GM12878 (cell line): ENCODE results near the gene TLCD3B. TPM values are rescaled to one million over a fixed set of nuclear protein-coding genes. Genes with fewer than 3 reads are reported as not detected.

Source experiments
- ATAC-seq: fragments of 200-7000 bp; cut with Tn5 transposase; 3 replicates; pipeline ENCODE4 v1.9.1; 2020; ENCODE audit warnings: mild to moderate bottlenecking, moderate library complexity
- BruUV-seq: library from RNA; stranded (reverse); fragments of 400-500 nt; replicated peaks from 2 replicates; lab custom pipeline; 2021; lab: Mats Ljungman, UMichigan
- CTCF ChIA-PET: fragments of 300-600 bp; sonication (Branson Sonifier 250); formaldehyde crosslinking; extraction: SDS; loops from one replicate; lab custom pipeline; 2021; ENCODE audit warnings: inconsistent platforms; lab: Yijun Ruan, JAX
- POLR2A ChIA-PET: fragments of 350-600 bp; formaldehyde crosslinking; extraction: SDS; loops from one replicate; lab custom pipeline; 2021; ENCODE audit warnings: inconsistent platforms; lab: Charles Lee
- RAD21 ChIA-PET: fragments of 300-600 bp; sonication (Branson Sonifier 250); formaldehyde crosslinking; loops from one replicate; lab custom pipeline; 2023; ENCODE audit warnings: antibody characterized with exemption; ENCODE audit not compliant: unreplicated experiment; lab: Charles Lee
- SMC1A ChIA-PET: fragments of 300-600 bp; sonication (Branson Sonifier 250); formaldehyde crosslinking; loops from one replicate; lab custom pipeline; 2023; ENCODE audit not compliant: unreplicated experiment, uncharacterized antibody; lab: Charles Lee
- DNase-seq: peaks from one replicate; pipeline ENCODE4 v3.0.0-alpha.2; 2011; ENCODE audit warnings: low read depth, low spot score
- FAIRE-seq: peaks from 3 replicates; lab custom pipeline; 2011; peaks lifted over from hg19 to GRCh38; lab: Jason Lieb, UNC
- H2AFZ ChIP-seq: 2 replicates; pipeline ENCODE4 v1.6.0; 2011; ENCODE audit warnings: low read depth, low read length, control low read depth; ENCODE audit not compliant: control insufficient read depth
- H3K27ac ChIP-seq: 2 replicates; pipeline ENCODE4 v1.5.1; 2011; ENCODE audit warnings: control low read depth; ENCODE audit not compliant: control insufficient read depth, insufficient read depth
- H3K27me3 ChIP-seq, 2 experiments: replicated peaks in 1 of 2; 2 replicates each; pipeline versions ENCODE4 v1.6.0 to v1.6.1; 2011; ENCODE audit warnings: low read length in 1 of 2; ENCODE audit not compliant: control insufficient read depth in 2 of 2, insufficient read depth in 2 of 2
- H3K36me3 ChIP-seq, 2 experiments: 2 replicates each; pipeline ENCODE4 v1.5.1; 2011; ENCODE audit warnings: low read length in 1 of 2; ENCODE audit not compliant: control insufficient read depth in 2 of 2, insufficient read depth in 2 of 2
- H3K4me1 ChIP-seq: 2 replicates; pipeline ENCODE4 v1.6.1; 2011; ENCODE audit warnings: mild to moderate bottlenecking, low read length, moderate library complexity, mixed read lengths; ENCODE audit not compliant: control insufficient read depth, insufficient read depth
- H3K4me2 ChIP-seq: 2 replicates; pipeline ENCODE4 v1.6.0; 2011; ENCODE audit warnings: control low read depth; ENCODE audit not compliant: control insufficient read depth, insufficient read depth
- H3K4me3 ChIP-seq: fragments of 200-600 bp; sonication (generic); 2 replicates; pipeline ENCODE4 v1.5.1; 2016
- H3K79me2 ChIP-seq: 2 replicates; pipeline ENCODE4 v1.6.0; 2011; ENCODE audit warnings: low read length; ENCODE audit not compliant: control insufficient read depth, insufficient read depth
- H3K9ac ChIP-seq: 2 replicates; pipeline ENCODE4 v1.8.0; 2011; ENCODE audit warnings: low read length, control low read depth, mixed read lengths; ENCODE audit not compliant: control insufficient read depth, insufficient read depth
- H3K9me3 ChIP-seq: replicated peaks from 3 replicates; pipeline ENCODE4 v1.5.1; 2011; ENCODE audit warnings: mild to moderate bottlenecking, low read length; ENCODE audit not compliant: control insufficient read depth, insufficient read depth
- H4K20me1 ChIP-seq: 2 replicates; pipeline ENCODE4 v1.6.0; 2011; ENCODE audit not compliant: control insufficient read depth, insufficient read depth
- BCLAF1 ChIP-seq: fragments of 450-650 bp; IDR thresholded peaks from 2 replicates; pipeline ENCODE4 v1.6.1; 2017; ENCODE audit warnings: antibody characterized with exemption, mild to moderate bottlenecking, moderate library complexity
- CEBPB ChIP-seq, 2 experiments: fragments of 150-350 bp in 1 of 2; IDR thresholded peaks; 2 replicates each; pipeline ENCODE4 v1.6.1; 2012 to 2014; ENCODE audit warnings: low read depth in 2 of 2, low read length in 2 of 2, borderline replicate concordance in 1 of 2, inconsistent platforms in 1 of 2
- DPF2 ChIP-seq: fragments of 450-650 bp; IDR thresholded peaks from 2 replicates; pipeline ENCODE4 v1.6.1; 2017; ENCODE audit warnings: mild to moderate bottlenecking
- ELK1 ChIP-seq: IDR thresholded peaks from 2 replicates; pipeline ENCODE4 v1.6.1; 2012; ENCODE audit warnings: low read depth, low read length, improper control_type of control experiment
- FOXM1 ChIP-seq: IDR thresholded peaks from 2 replicates; pipeline ENCODE4 v1.6.1; 2012; ENCODE audit warnings: low read depth, mild to moderate bottlenecking, inconsistent platforms, low read length, moderate library complexity
- GABPA ChIP-seq: IDR thresholded peaks from 2 replicates; pipeline ENCODE4 v1.6.1; 2014; ENCODE audit warnings: antibody characterized with exemption, low read depth, mild to moderate bottlenecking, inconsistent platforms
- HDAC6 ChIP-seq: fragments of 200-600 bp; sonication (generic); IDR thresholded peaks from one replicate; pipeline ENCODE4 v1.8.0; 2017; ENCODE audit warnings: antibody characterized with exemption; ENCODE audit not compliant: unreplicated experiment
- MEF2A ChIP-seq: IDR thresholded peaks from 2 replicates; pipeline ENCODE4 v1.6.1; 2011; ENCODE audit warnings: low read depth, mild to moderate bottlenecking, low read length, moderate library complexity; ENCODE audit not compliant: insufficient read depth
- NKRF ChIP-seq: fragments of 450-650 bp; conservative IDR thresholded peaks from 2 replicates; pipeline ENCODE4 v1.6.1; 2017; ENCODE audit warnings: mild to moderate bottlenecking, moderate library complexity
- PML ChIP-seq: IDR thresholded peaks from 2 replicates; pipeline ENCODE4 v1.6.1; 2012; ENCODE audit warnings: low read length, inconsistent platforms
- SP1 ChIP-seq: IDR thresholded peaks from one replicate; pipeline ENCODE4 v1.6.1; 2011; ENCODE audit warnings: low read depth, low read length
- TCF7 ChIP-seq: IDR thresholded peaks from 2 replicates; pipeline ENCODE4 v1.6.1; 2014; ENCODE audit warnings: antibody characterized with exemption, borderline replicate concordance
- WRNIP1 ChIP-seq: IDR thresholded peaks from 2 replicates; pipeline ENCODE4 v1.6.1; 2011; ENCODE audit warnings: low read depth, low read length, improper control_type of control experiment, borderline replicate concordance
- WGBS: methylation state at CpG from one replicate; pipeline ENCODE4 v1.1.6; 2016; ENCODE audit warnings: low lambda C conversion rate; ENCODE audit not compliant: insufficient replicate concordance, insufficient coverage; ENCODE audit errors: missing lambda C conversion rate; 5-methylcytosine and 5-hydroxymethylcytosine counted together
- in situ Hi-C: fragments of 300-500 bp; cut with MboI; formaldehyde crosslinking; loops from 9 replicates; pipeline ENCODE4 v1.14.3; 2018; ENCODE audit warnings: mixed read lengths
- intact Hi-C: fragments of 100-400 bp; cut with micrococcal nuclease; formaldehyde crosslinking; loops from one replicate; pipeline ENCODE4 v1.14.2; 2022; ENCODE audit not compliant: unreplicated experiment
- polyA plus RNA-seq, 11 experiments: library from polyadenylated mRNA; depleted of rRNA in 4 of 11; unstranded in 6 of 11; stranded (reverse) in 5 of 11; fragments of >200 nt; fragmentation: Nextera tagmentation in 4 of 11; fragmentation: Illumina TruSeq in 1 of 11; extraction: Ambion mirVana in 4 of 11; extraction: Trizol in 1 of 11; gene quantifications; 1 replicate in 1 of 11; 2 replicates in 10 of 11; pipeline versions ENCODE4 v1.2.1 to v1.2.3, GENCODE V29; 2011 to 2016; ENCODE audit warnings: inconsistent platforms in 2 of 11, missing spikeins in 2 of 11, low read depth in 1 of 11
- total RNA-seq, 4 experiments: library from RNA; depleted of rRNA in 3 of 4; stranded (reverse); fragments of >200 nt in 3 of 4; fragmentation: Illumina TruSeq in 1 of 4; extraction: Trizol in 1 of 4; gene quantifications; 2 replicates each; pipeline versions ENCODE4 v1.2.1 to v1.2.3, GENCODE V29; 2013 to 2021

Gene TLCD3B
- total and polyA plus RNA-seq, 10 of the 15 experiments (the other 5 are each of a cell fraction or from before 2014, with no cell fraction given) = 0.05 to 0.51 (median 0.18) TPM; not detected in 4

- RAD21 ChIA-PET = no interaction called here
- Histone ChIP-seq H3K4me3 (no peak overlapping the region), H3K9me3 (no peaks in the 10 kb centered on the region), H4K20me1 (no peaks in the 10 kb centered on the region), H3K27ac (no peak overlapping the region), H3K9ac (no peak overlapping the region), H3K36me3 (peaks cover 10 to 31% of the 10 kb centered on the region in 2 experiments; a peak in 3 of 4 replicates), H2AFZ (no peak overlapping the region), H3K27me3 (no peaks in the 10 kb centered on the region), H3K79me2 (peaks cover 9% of the 10 kb centered on the region), H3K4me1 (peaks cover 6% of the 10 kb centered on the region; the same call in 1 of the 2 replicates), H3K4me2 (no peak overlapping the region)
- no peak for FAIRE-seq
- CTCF ChIA-PET = no interaction called here
- POLR2A ChIA-PET = interaction anchor here (1.1 kb wide), 1 partner anchor 16 kb away, joined by 3 read pairs; no protein-coding TSS in a partner anchor
- DNase-seq = no peak
- intact Hi-C loops (no loop called here), in situ Hi-C loops (no loop called here)
- SMC1A ChIA-PET = no interaction called here
- ATAC-seq = no peak
- no TSS peak for BruUV-seq
- WGBS = 97% methylated on average over 29 of the region's 35 CpGs
- TF ChIP-seq ELK1 (no peak), GABPA (no peak), DPF2 (no peak), NKRF (no peak), FOXM1 (no peak), HDAC6 (no peak), SP1 (no peak), WRNIP1 (no peak), PML (no peak), TCF7 (no peak), MEF2A (no peak), CEBPB (IDR thresholded peaks at IDR 0.05; ENCODE audit: borderline replicate concordance in 1 of 2, low read depth in 2 of 2, low read length in 2 of 2) (no peak), BCLAF1 (no peak)
Observed at GRCh38 chr16:29990883-29991570, 40.0 kb downstream of the TLCD3B start.
